Measurements from ENCODE around the gene LRRC75A. TPM values are rescaled to one million over a fixed set of nuclear protein-coding genes. Genes with fewer than 3 reads are reported as not detected.
A peak's percentile ranks its signal among the peaks of the same experiment; 100 is the strongest.
"Not testable (repeated sequence)": the region's sequence is repeated elsewhere in the genome, so short reads cannot be mapped to it uniquely, and the experiment has no call there.

LRRC75A gene
- total and polyA plus RNA-seq, 7 donors: 2.2 to 40.5 (median 5.7) TPM

- no peak for TF ChIP-seq POLR2A (IDR thresholded peaks at IDR 0.05)
- TF ChIP-seq POLR2AphosphoS5 (IDR thresholded peaks at IDR 0.05): no peak
- no peak for TF ChIP-seq EP300 (IDR thresholded peaks at IDR 0.05)
- TF ChIP-seq, protein P1, sequence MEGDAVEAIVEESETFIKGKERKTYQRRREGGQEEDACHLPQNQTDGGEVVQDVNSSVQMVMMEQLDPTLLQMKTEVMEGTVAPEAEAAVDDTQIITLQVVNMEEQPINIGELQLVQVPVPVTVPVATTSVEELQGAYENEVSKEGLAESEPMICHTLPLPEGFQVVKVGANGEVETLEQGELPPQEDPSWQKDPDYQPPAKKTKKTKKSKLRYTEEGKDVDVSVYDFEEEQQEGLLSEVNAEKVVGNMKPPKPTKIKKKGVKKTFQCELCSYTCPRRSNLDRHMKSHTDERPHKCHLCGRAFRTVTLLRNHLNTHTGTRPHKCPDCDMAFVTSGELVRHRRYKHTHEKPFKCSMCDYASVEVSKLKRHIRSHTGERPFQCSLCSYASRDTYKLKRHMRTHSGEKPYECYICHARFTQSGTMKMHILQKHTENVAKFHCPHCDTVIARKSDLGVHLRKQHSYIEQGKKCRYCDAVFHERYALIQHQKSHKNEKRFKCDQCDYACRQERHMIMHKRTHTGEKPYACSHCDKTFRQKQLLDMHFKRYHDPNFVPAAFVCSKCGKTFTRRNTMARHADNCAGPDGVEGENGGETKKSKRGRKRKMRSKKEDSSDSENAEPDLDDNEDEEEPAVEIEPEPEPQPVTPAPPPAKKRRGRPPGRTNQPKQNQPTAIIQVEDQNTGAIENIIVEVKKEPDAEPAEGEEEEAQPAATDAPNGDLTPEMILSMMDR (IDR thresholded peaks at IDR 0.05): no peak
- no peak for DNase-seq
- Histone ChIP-seq H3K9me3 (no peaks in the 10 kb centered on the region), H3K36me3 (no peaks in the 10 kb centered on the region), H3K27me3 (no peaks in the 10 kb centered on the region), H3K4me3 (no peak overlapping the region), H3K4me1 (peaks cover 0 to 4% (median 3%) of the 10 kb centered on the region in 4 donors), H3K27ac (no peak overlapping the region)
- intact Hi-C loops (cut with DNase I): no loop called here
- WGBS, 2 donors: 89 to 91% methylated on average over 9 of the region's 9 CpGs
Observed at GRCh38 chr17:16456742-16457316, 35.2 kb downstream of the LRRC75A start.

DNA sequence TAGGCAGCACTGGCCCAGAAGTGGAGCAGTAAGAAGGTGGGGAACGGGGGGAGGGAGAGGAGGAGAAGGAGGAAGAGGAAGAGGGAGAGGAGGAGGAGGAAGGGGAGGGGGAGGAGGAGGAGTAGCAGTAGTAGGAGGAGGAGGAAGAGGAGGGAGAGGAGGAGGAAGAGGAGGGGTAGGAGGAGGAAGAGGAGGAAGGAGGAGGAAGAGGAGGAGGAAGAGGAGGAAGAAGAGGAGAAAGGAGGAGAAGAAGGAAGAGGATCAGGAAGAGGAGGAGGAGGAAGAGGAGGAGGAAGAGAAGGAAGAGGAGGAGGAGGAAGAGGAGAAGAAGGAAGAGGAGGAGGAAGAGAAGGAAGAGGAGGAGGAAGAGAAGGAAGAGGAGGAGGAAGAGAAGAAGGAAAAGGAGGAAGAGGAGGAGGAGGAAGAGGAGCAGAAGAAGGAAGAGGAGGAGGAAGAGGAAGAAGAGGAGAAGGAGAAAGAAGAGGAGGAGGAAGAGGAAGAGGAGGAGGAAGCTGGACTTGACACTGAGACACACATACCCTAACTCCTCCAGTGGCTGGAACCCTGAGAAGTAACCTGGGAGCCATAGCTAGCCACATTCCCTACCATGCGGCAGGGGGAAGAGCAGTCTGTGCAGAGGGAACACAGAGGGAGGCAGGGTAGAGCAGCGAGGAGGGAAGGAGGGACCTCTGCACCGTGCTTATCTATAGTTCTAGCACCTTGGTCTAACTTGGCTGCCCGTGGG is 35.8 kb downstream of the LRRC75A start:
- Histone ChIP-seq H3K4me1 (peaks cover 0 to 4% (median 3%) of the 10 kb centered on the region in 4 donors), H3K9me3 (no peaks in the 10 kb centered on the region), H3K4me3 (no peak overlapping the region), H3K36me3 (no peaks in the 10 kb centered on the region), H3K27ac (no peak overlapping the region), H3K27me3 (no peaks in the 10 kb centered on the region)
- intact Hi-C loops (cut with DNase I): no loop called here
- 81 to 91% methylated on average over 5 of the region's 5 CpGs for WGBS, 2 donors
- TF ChIP-seq EP300 (IDR thresholded peaks at IDR 0.05): no peak
- TF ChIP-seq POLR2AphosphoS5 (IDR thresholded peaks at IDR 0.05): no peak
- no peak for TF ChIP-seq POLR2A (IDR thresholded peaks at IDR 0.05)
- TF ChIP-seq, protein P1 (IDR thresholded peaks at IDR 0.05): no peak
- DNase-seq: no peak

GRCh38 chr17:16453493-16453851 is 38.5 kb downstream of the LRRC75A start:
- 90% methylated on average over 4 of the region's 4 CpGs for WGBS, 2 donors
- intact Hi-C loops (cut with DNase I): loop anchor here (1.0 kb wide), 1 partner anchor 68 kb away; no protein-coding TSS in a partner anchor

GRCh38 chr17:16452268-16452667 is 39.7 kb downstream of the LRRC75A start:
- intact Hi-C loops (cut with DNase I): not testable (repeated sequence)

More at GRCh38 chr17:16453493-16453851, 38.5 kb downstream of the LRRC75A start:
- peaks cover 0 to 8% (median 0%) of the 10 kb centered on the region in 4 donors for H3K36me3 ChIP-seq
- H3K27me3 ChIP-seq: no peaks in the 10 kb centered on the region
- H3K4me3 ChIP-seq: no peak overlapping the region
- TF ChIP-seq POLR2AphosphoS5 (IDR thresholded peaks at IDR 0.05) (peak in 1 of 4 donors; percentile 41), EP300 (IDR thresholded peaks at IDR 0.05) (no peak), POLR2A (IDR thresholded peaks at IDR 0.05) (no peak)
- TF ChIP-seq, protein P1 (IDR thresholded peaks at IDR 0.05): peak in 1 of 4 experiments; percentile 5
- DNase-seq: no peak
- peaks cover 0 to 4% (median 3%) of the 10 kb centered on the region in 4 donors for H3K4me1 ChIP-seq
- H3K27ac ChIP-seq: no peak overlapping the region
- H3K9me3 ChIP-seq: no peaks in the 10 kb centered on the region

GRCh38 chr17:16450028-16450427 is 42.0 kb downstream of the LRRC75A start:
- Histone ChIP-seq H3K27ac (no peak overlapping the region), H3K36me3 (peaks cover 0 to 25% (median 0%) of the 10 kb centered on the region in 4 donors), H3K4me3 (no peak overlapping the region), H3K4me1 (peaks cover 0 to 9% (median 6%) of the 10 kb centered on the region in 4 donors), H3K27me3 (no peaks in the 10 kb centered on the region), H3K9me3 (no peaks in the 10 kb centered on the region)
- TF ChIP-seq EP300 (IDR thresholded peaks at IDR 0.05) (no peak), POLR2AphosphoS5 (IDR thresholded peaks at IDR 0.05) (no peak)
- intact Hi-C loops (cut with DNase I): no loop called here
- 87 to 88% methylated on average over 4 of the region's 4 CpGs for WGBS, 2 donors
- no peak for DNase-seq

More at GRCh38 chr17:16452268-16452667, 39.7 kb downstream of the LRRC75A start:
- H3K4me1 ChIP-seq, H3K4me3 ChIP-seq, DNase-seq, H3K27me3 ChIP-seq, H3K27ac ChIP-seq, H3K9me3 ChIP-seq: not testable (repeated sequence)
- 75 to 92% methylated on average over 8 of the region's 8 CpGs for WGBS, 2 donors
- peaks cover 0 to 15% (median 0%) of the 10 kb centered on the region in 4 donors for H3K36me3 ChIP-seq
